Measurements from ENCODE around the gene ELOVL1.

The ELOVL1 gene

DNA sequence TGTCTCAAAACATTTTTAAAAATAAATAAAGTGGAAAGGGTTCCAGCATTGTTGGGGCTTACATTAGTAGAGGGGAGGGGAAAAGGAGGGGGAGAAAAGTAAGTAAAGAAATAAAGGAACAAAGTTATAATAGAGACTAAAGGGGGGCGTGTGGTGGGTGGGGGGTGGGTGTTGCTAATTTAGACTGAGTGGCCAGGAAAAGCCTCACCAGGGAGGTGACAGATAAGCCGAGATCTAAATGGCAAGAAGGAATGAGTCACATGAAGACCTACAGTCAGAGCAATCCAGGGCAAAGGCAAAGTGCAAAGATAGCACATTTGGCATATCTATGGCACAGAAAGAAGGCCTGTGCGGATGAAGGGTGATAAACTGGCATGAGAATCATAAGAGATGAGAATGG is 22.7 kb downstream of the ELOVL1 start:
- H3K27ac Mint-ChIP-seq = no peak overlapping the region
- TF ChIP-seq, protein P1, sequence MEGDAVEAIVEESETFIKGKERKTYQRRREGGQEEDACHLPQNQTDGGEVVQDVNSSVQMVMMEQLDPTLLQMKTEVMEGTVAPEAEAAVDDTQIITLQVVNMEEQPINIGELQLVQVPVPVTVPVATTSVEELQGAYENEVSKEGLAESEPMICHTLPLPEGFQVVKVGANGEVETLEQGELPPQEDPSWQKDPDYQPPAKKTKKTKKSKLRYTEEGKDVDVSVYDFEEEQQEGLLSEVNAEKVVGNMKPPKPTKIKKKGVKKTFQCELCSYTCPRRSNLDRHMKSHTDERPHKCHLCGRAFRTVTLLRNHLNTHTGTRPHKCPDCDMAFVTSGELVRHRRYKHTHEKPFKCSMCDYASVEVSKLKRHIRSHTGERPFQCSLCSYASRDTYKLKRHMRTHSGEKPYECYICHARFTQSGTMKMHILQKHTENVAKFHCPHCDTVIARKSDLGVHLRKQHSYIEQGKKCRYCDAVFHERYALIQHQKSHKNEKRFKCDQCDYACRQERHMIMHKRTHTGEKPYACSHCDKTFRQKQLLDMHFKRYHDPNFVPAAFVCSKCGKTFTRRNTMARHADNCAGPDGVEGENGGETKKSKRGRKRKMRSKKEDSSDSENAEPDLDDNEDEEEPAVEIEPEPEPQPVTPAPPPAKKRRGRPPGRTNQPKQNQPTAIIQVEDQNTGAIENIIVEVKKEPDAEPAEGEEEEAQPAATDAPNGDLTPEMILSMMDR (IDR thresholded peaks at IDR 0.05) = no peak
- peaks cover 20% of the 10 kb centered on the region for H3K4me1 Mint-ChIP-seq
- no peaks in the 10 kb centered on the region for H3K36me3 Mint-ChIP-seq (ENCODE audit: low read depth)
- peaks cover 6% of the 10 kb centered on the region for H3K27me3 Mint-ChIP-seq (ENCODE audit: low read depth, poor library complexity)
- no peak for DNase-seq
- no peaks in the 10 kb centered on the region for H3K9me3 Mint-ChIP-seq
- no peak overlapping the region for H3K4me3 Mint-ChIP-seq

DNA sequence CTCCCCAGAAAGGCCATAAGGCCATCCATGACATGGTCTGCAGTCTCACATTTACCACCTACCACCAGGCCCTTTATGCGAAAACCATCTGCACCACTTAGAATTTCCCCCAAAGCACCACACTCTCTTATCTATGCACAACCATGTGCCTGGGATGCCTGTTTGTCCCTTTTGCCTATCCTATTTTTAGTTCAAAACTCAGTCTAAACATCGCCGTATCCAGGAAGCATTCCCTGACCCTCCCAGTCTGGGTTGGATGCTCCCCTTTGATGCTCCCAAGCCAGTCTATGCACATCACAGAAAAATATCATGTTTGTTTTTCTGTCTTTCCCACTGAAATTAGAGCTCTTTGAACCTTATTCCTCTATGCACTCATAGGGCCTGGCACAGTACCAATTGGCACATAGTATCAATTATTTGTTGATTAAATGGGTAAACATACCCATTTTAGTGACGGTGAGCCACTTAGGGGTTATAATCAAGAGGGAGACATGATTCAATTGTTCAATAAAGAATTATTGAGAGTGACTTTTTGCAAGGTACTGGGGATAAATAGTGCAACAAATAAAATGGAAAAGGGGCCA is 23.5 kb downstream of the ELOVL1 start:
- no peaks in the 10 kb centered on the region for H3K36me3 Mint-ChIP-seq (ENCODE audit: low read depth)
- no peaks in the 10 kb centered on the region for H3K9me3 Mint-ChIP-seq
- TF ChIP-seq, protein P1 (IDR thresholded peaks at IDR 0.05) = no peak
- H3K4me1 Mint-ChIP-seq = peaks cover 12% of the 10 kb centered on the region
- no peak for DNase-seq
- H3K27ac Mint-ChIP-seq = no peak overlapping the region
- peaks cover 6% of the 10 kb centered on the region for H3K27me3 Mint-ChIP-seq (ENCODE audit: low read depth, poor library complexity)
- H3K4me3 Mint-ChIP-seq = no peak overlapping the region

DNA sequence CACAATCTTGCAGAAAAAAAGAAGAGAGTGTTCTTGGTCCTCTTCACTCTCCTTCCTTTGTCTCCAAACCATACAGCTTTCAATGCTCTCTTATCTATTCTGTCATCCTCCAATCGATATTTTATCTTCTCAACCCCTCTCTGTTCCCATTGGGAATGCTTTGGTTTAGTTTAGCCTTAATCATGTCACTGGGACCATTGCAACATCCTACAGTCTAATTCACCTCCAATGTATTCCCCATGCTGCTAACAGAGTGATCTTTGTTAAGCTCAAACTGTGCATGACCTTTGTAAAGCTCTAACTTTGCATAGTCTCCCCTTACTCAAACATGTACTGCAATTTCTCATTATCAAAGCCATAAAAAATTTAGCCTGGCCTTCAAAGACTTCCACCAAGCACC is 27.3 kb downstream of the ELOVL1 start:
- DNase-seq = no peak
- H3K27me3 Mint-ChIP-seq (ENCODE audit: low read depth, poor library complexity) = peaks cover 6% of the 10 kb centered on the region
- no peaks in the 10 kb centered on the region for H3K36me3 Mint-ChIP-seq (ENCODE audit: low read depth)
- peaks cover 12% of the 10 kb centered on the region for H3K4me1 Mint-ChIP-seq
- TF ChIP-seq, protein P1 (IDR thresholded peaks at IDR 0.05) = no peak
- no peak overlapping the region for H3K27ac Mint-ChIP-seq
- no peak overlapping the region for H3K4me3 Mint-ChIP-seq
- no peaks in the 10 kb centered on the region for H3K9me3 Mint-ChIP-seq

DNA sequence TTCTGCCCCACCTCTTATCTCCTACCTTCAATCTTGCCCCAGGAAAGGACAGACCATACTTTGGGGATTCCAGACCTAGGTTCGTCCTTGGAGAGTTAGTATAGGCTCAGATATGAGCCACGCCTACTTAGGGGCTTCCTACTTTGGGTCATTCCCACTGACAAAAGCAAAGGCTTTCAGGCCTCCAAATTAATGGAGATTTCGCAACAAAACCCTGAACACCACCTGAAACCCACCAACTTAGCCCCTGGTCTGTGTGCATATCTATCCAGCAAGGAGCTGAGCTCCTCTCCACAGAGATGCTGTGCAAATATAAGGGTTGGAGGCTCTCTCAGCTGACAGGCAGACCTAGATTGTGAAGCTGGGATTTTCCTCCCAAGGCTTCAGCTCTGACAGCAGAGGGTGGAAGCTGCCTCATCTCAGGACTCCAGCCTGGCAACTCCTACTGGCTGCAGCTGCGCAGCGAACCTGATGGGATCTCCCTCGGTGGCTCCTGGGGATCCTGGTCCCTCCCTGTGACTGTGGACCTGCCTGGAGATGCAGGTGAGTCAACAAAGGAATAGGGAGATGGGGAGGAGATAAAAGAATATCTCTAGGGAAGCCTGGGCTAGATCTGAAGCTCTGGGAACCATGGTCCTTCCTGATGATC is 28.1 kb downstream of the ELOVL1 start:
- H3K4me3 Mint-ChIP-seq = no peak overlapping the region
- peaks cover 6% of the 10 kb centered on the region for H3K27me3 Mint-ChIP-seq (ENCODE audit: low read depth, poor library complexity)
- H3K4me1 Mint-ChIP-seq = peaks cover 12% of the 10 kb centered on the region
- no peak overlapping the region for H3K27ac Mint-ChIP-seq
- no peak for DNase-seq
- H3K36me3 Mint-ChIP-seq (ENCODE audit: low read depth) = no peaks in the 10 kb centered on the region
- no peaks in the 10 kb centered on the region for H3K9me3 Mint-ChIP-seq
- TF ChIP-seq, protein P1 (IDR thresholded peaks at IDR 0.05) = no peak

DNA sequence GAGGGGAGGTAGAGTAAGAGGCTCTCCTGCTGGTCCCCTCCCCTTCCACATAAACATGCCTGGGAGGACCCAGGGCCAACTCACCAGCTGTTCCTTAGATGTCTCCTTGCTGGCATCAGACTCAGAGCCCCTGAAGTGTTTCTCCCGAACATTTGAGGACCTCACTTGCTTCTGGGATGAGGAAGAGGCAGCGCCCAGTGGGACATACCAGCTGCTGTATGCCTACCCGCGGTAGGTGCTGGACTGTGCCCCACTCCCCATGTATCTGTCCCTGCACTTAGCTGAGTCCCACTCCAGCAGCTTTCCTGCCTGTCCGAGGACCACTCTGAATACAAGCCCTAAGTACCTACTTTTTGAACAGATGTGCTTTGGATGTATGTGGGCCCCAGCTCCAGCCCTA is 29.8 kb downstream of the ELOVL1 start:
- peaks cover 12% of the 10 kb centered on the region for H3K4me1 Mint-ChIP-seq
- peaks cover 7% of the 10 kb centered on the region for H3K27me3 Mint-ChIP-seq (ENCODE audit: low read depth, poor library complexity)
- H3K9me3 Mint-ChIP-seq = no peaks in the 10 kb centered on the region
- H3K36me3 Mint-ChIP-seq (ENCODE audit: low read depth) = no peaks in the 10 kb centered on the region
- H3K27ac Mint-ChIP-seq = no peak overlapping the region
- DNase-seq = no peak
- TF ChIP-seq, protein P1 (IDR thresholded peaks at IDR 0.05) = no peak
- H3K4me3 Mint-ChIP-seq = no peak overlapping the region

DNA sequence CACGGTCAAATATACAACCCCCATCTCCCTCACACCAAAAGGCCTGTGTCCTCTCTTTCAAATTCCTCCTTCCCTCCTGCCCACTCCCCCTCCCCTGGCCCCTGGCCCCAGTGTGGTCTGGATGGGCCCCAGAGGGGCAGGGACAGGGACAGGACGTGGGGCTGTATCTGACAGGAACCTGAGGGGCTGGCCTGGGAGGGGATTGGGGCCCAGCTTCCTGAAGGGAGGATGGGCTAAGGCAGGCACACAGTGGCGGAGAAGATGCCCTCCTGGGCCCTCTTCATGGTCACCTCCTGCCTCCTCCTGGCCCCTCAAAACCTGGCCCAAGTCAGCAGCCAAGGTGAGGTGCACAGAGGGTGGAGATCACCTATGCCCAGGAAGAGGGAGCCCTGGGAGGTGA is 30.2 kb downstream of the ELOVL1 start, which contains the start of gene MPL:
Gene MPL, plus strand, starts transcription at position 231 of the 400 bp plus-strand sequence. Its CDS starts 31 bp downstream, at position 262.
- TF ChIP-seq, protein P1 (IDR thresholded peaks at IDR 0.05) = no peak
- Mint-ChIP-seq H3K4me1 (peaks cover 12% of the 10 kb centered on the region), H3K4me3 (no peak within 1 kb of the TSS), H3K27ac (no peak within 1 kb of the TSS), H3K27me3 (ENCODE audit: low read depth, poor library complexity) (peaks cover 7% of the 10 kb centered on the region), H3K9me3 (no peaks in the 10 kb centered on the region), H3K36me3 (ENCODE audit: low read depth) (no peaks in the 10 kb centered on the region)
- no peak for DNase-seq

All from nephron progenitor cell (in vitro differentiated cells).